ENCODE data around the gene MFSD8.
"Not testable (repeated sequence)": the region's sequence is repeated elsewhere in the genome, so short reads cannot be mapped to it uniquely, and the experiment has no call there.

MFSD8 gene

GRCh38 chr4:127965062-127965802, at the start of gene MFSD8, which contains the start of gene ABHD18:
Gene MFSD8 (minus strand): TSS chr4:127965173. CDS start chr4:127965133, 40 bp downstream.
Gene ABHD18 (plus strand): TSS chr4:127965406. CDS start chr4:127982956, 17,550 bp downstream.
- no peaks in the 10 kb centered on the region for H3K27me3 ChIP-seq (ENCODE audit: control insufficient read depth, insufficient read depth, low read length)
- peak within 1 kb of the TSS; percentile 90 for H3K4me3 ChIP-seq (ENCODE audit: low read length)
- no peaks in the 10 kb centered on the region for H3K36me3 ChIP-seq (ENCODE audit: control insufficient read depth, insufficient read depth, low read length)
- no peaks in the 10 kb centered on the region for H3K4me1 ChIP-seq (ENCODE audit: control insufficient read depth, insufficient read depth, low read length)
- H3K27ac ChIP-seq (ENCODE audit: low read depth, low read length) = peak within 1 kb of the TSS; percentile 86
- H3K9ac ChIP-seq (ENCODE audit: low read length) = peak within 1 kb of the TSS; percentile 86

GRCh38 chr4:128009428-128009827, 44.5 kb upstream of the MFSD8 start:
- H3K9ac ChIP-seq (ENCODE audit: low read length) = no peak overlapping the region
- no peaks in the 10 kb centered on the region for H3K36me3 ChIP-seq (ENCODE audit: control insufficient read depth, insufficient read depth, low read length)
- no peak overlapping the region for H3K4me3 ChIP-seq (ENCODE audit: low read length)
- H3K4me1 ChIP-seq (ENCODE audit: control insufficient read depth, insufficient read depth, low read length) = no peaks in the 10 kb centered on the region
- H3K27me3 ChIP-seq (ENCODE audit: control insufficient read depth, insufficient read depth, low read length) = no peaks in the 10 kb centered on the region
- no peak overlapping the region for H3K27ac ChIP-seq (ENCODE audit: low read depth, low read length)

GRCh38 chr4:128006592-128006991, 41.6 kb upstream of the MFSD8 start:
- no peak overlapping the region for H3K4me3 ChIP-seq (ENCODE audit: low read length)
- no peak overlapping the region for H3K9ac ChIP-seq (ENCODE audit: low read length)
- H3K27me3 ChIP-seq (ENCODE audit: control insufficient read depth, insufficient read depth, low read length) = no peaks in the 10 kb centered on the region
- no peaks in the 10 kb centered on the region for H3K4me1 ChIP-seq (ENCODE audit: control insufficient read depth, insufficient read depth, low read length)
- no peaks in the 10 kb centered on the region for H3K36me3 ChIP-seq (ENCODE audit: control insufficient read depth, insufficient read depth, low read length)
- no peak overlapping the region for H3K27ac ChIP-seq (ENCODE audit: low read depth, low read length)

- H3K4me3 ChIP-seq (ENCODE audit: low read length) = no peak overlapping the region
- peaks cover 2% of the 10 kb centered on the region for H3K36me3 ChIP-seq (ENCODE audit: control insufficient read depth, insufficient read depth, low read length)
- H3K27me3 ChIP-seq (ENCODE audit: control insufficient read depth, insufficient read depth, low read length) = no peaks in the 10 kb centered on the region
- H3K4me1 ChIP-seq (ENCODE audit: control insufficient read depth, insufficient read depth, low read length) = no peaks in the 10 kb centered on the region
- H3K27ac ChIP-seq (ENCODE audit: low read depth, low read length) = no peak overlapping the region
- no peak overlapping the region for H3K9ac ChIP-seq (ENCODE audit: low read length)
These were observed 32.8 kb upstream of the MFSD8 start for GRCh38 chr4:127997534-127998388.

GRCh38 chr4:127996521-127996920, 31.5 kb upstream of the MFSD8 start:
- not testable (repeated sequence) for H3K9ac ChIP-seq (ENCODE audit: low read length); H3K4me1 ChIP-seq (ENCODE audit: control insufficient read depth, insufficient read depth, low read length); H3K4me3 ChIP-seq (ENCODE audit: low read length); H3K27ac ChIP-seq (ENCODE audit: low read depth, low read length); H3K36me3 ChIP-seq (ENCODE audit: control insufficient read depth, insufficient read depth, low read length); H3K27me3 ChIP-seq (ENCODE audit: control insufficient read depth, insufficient read depth, low read length)

- Histone ChIP-seq H3K4me3 (ENCODE audit: low read length) (no peak overlapping the region), H3K4me1 (ENCODE audit: control insufficient read depth, insufficient read depth, low read length) (no peaks in the 10 kb centered on the region), H3K27ac (ENCODE audit: low read depth, low read length) (no peak overlapping the region), H3K27me3 (ENCODE audit: control insufficient read depth, insufficient read depth, low read length) (no peaks in the 10 kb centered on the region), H3K36me3 (ENCODE audit: control insufficient read depth, insufficient read depth, low read length) (peaks cover 2% of the 10 kb centered on the region), H3K9ac (ENCODE audit: low read length) (no peak overlapping the region)
These were observed 30.8 kb upstream of the MFSD8 start for GRCh38 chr4:127995776-127996175.

- Histone ChIP-seq H3K27ac (ENCODE audit: low read depth, low read length) (no peak overlapping the region), H3K36me3 (ENCODE audit: control insufficient read depth, insufficient read depth, low read length) (peaks cover 2% of the 10 kb centered on the region), H3K4me3 (ENCODE audit: low read length) (no peak overlapping the region), H3K4me1 (ENCODE audit: control insufficient read depth, insufficient read depth, low read length) (no peaks in the 10 kb centered on the region), H3K27me3 (ENCODE audit: control insufficient read depth, insufficient read depth, low read length) (no peaks in the 10 kb centered on the region), H3K9ac (ENCODE audit: low read length) (no peak overlapping the region)
These were observed 28.2 kb upstream of the MFSD8 start for GRCh38 chr4:127993151-127993550.

GRCh38 chr4:127988638-127989037, 23.7 kb upstream of the MFSD8 start:
- Histone ChIP-seq H3K4me1 (ENCODE audit: control insufficient read depth, insufficient read depth, low read length) (no peaks in the 10 kb centered on the region), H3K27me3 (ENCODE audit: control insufficient read depth, insufficient read depth, low read length) (no peaks in the 10 kb centered on the region), H3K27ac (ENCODE audit: low read depth, low read length) (no peak overlapping the region), H3K4me3 (ENCODE audit: low read length) (no peak overlapping the region), H3K9ac (ENCODE audit: low read length) (no peak overlapping the region), H3K36me3 (ENCODE audit: control insufficient read depth, insufficient read depth, low read length) (no peaks in the 10 kb centered on the region)

- H3K27me3 ChIP-seq (ENCODE audit: control insufficient read depth, insufficient read depth, low read length) = no peaks in the 10 kb centered on the region
- no peak overlapping the region for H3K4me3 ChIP-seq (ENCODE audit: low read length)
- H3K27ac ChIP-seq (ENCODE audit: low read depth, low read length) = no peak overlapping the region
- H3K9ac ChIP-seq (ENCODE audit: low read length) = no peak overlapping the region
- no peaks in the 10 kb centered on the region for H3K4me1 ChIP-seq (ENCODE audit: control insufficient read depth, insufficient read depth, low read length)
- no peaks in the 10 kb centered on the region for H3K36me3 ChIP-seq (ENCODE audit: control insufficient read depth, insufficient read depth, low read length)
These were observed 21.0 kb upstream of the MFSD8 start for GRCh38 chr4:127985989-127986388.

GRCh38 chr4:127982445-127982844, 17.5 kb upstream of the MFSD8 start:
- no peaks in the 10 kb centered on the region for H3K36me3 ChIP-seq (ENCODE audit: control insufficient read depth, insufficient read depth, low read length)
- no peaks in the 10 kb centered on the region for H3K4me1 ChIP-seq (ENCODE audit: control insufficient read depth, insufficient read depth, low read length)
- no peak overlapping the region for H3K9ac ChIP-seq (ENCODE audit: low read length)
- H3K4me3 ChIP-seq (ENCODE audit: low read length) = no peak overlapping the region
- H3K27ac ChIP-seq (ENCODE audit: low read depth, low read length) = no peak overlapping the region
- H3K27me3 ChIP-seq (ENCODE audit: control insufficient read depth, insufficient read depth, low read length) = no peaks in the 10 kb centered on the region

- no peaks in the 10 kb centered on the region for H3K27me3 ChIP-seq (ENCODE audit: control insufficient read depth, insufficient read depth, low read length)
- H3K27ac ChIP-seq (ENCODE audit: low read depth, low read length) = no peak overlapping the region
- H3K36me3 ChIP-seq (ENCODE audit: control insufficient read depth, insufficient read depth, low read length) = peaks cover 3% of the 10 kb centered on the region
- no peaks in the 10 kb centered on the region for H3K4me1 ChIP-seq (ENCODE audit: control insufficient read depth, insufficient read depth, low read length)
- no peak overlapping the region for H3K9ac ChIP-seq (ENCODE audit: low read length)
- no peak overlapping the region for H3K4me3 ChIP-seq (ENCODE audit: low read length)
These were observed 14.0 kb upstream of the MFSD8 start for GRCh38 chr4:127978930-127979329.

- no peak overlapping the region for H3K9ac ChIP-seq (ENCODE audit: low read length)
- H3K4me1 ChIP-seq (ENCODE audit: control insufficient read depth, insufficient read depth, low read length) = no peaks in the 10 kb centered on the region
- no peaks in the 10 kb centered on the region for H3K27me3 ChIP-seq (ENCODE audit: control insufficient read depth, insufficient read depth, low read length)
- H3K27ac ChIP-seq (ENCODE audit: low read depth, low read length) = no peak overlapping the region
- peaks cover 3% of the 10 kb centered on the region for H3K36me3 ChIP-seq (ENCODE audit: control insufficient read depth, insufficient read depth, low read length)
- H3K4me3 ChIP-seq (ENCODE audit: low read length) = no peak overlapping the region
These were observed 10.3 kb upstream of the MFSD8 start for GRCh38 chr4:127975121-127975770.

Data from rectal smooth muscle tissue (tissue), 1 donor.